ENCODE measurements around the gene CSTPP1.
"Not testable (repeated sequence)": the region's sequence is repeated elsewhere in the genome, so short reads cannot be mapped to it uniquely, and the experiment has no call there.

Gene CSTPP1

GRCh38 chr11:47050284-47050683 lies 113.7 kb downstream of the CSTPP1 start:
- DNase-seq (ENCODE audit: low read depth) = no peak

- no peak for DNase-seq (ENCODE audit: low read depth)
Measured at GRCh38 chr11:47051217-47051616, 114.7 kb downstream of the CSTPP1 start.

- DNase-seq (ENCODE audit: low read depth) = no peak
Measured at GRCh38 chr11:47052165-47052564, 115.6 kb downstream of the CSTPP1 start.

GRCh38 chr11:47052576-47052975 lies 116.0 kb downstream of the CSTPP1 start:
- DNase-seq (ENCODE audit: low read depth) = no peak

GRCh38 chr11:47055534-47055933 lies 119.0 kb downstream of the CSTPP1 start:
- no peak for DNase-seq (ENCODE audit: low read depth)

GRCh38 chr11:47056261-47056915 lies 119.8 kb downstream of the CSTPP1 start:
- DNase-seq (ENCODE audit: low read depth) = no peak

- no peak for DNase-seq (ENCODE audit: low read depth)
Measured at GRCh38 chr11:47057365-47057764, 120.8 kb downstream of the CSTPP1 start.

- no peak for DNase-seq (ENCODE audit: low read depth)
Measured at GRCh38 chr11:47060807-47061206, 124.2 kb downstream of the CSTPP1 start.

GRCh38 chr11:47061429-47062178 lies 125.0 kb downstream of the CSTPP1 start:
- DNase-seq (ENCODE audit: low read depth) = no peak

GRCh38 chr11:47062736-47063135 lies 126.2 kb downstream of the CSTPP1 start:
- DNase-seq (ENCODE audit: low read depth) = no peak

- no peak for DNase-seq (ENCODE audit: low read depth)
Measured at GRCh38 chr11:47067401-47067800, 130.8 kb downstream of the CSTPP1 start.

- DNase-seq (ENCODE audit: low read depth) = no peak
Measured at GRCh38 chr11:47070769-47071168, 134.2 kb downstream of the CSTPP1 start.

GRCh38 chr11:47071341-47071740 lies 134.8 kb downstream of the CSTPP1 start:
- no peak for DNase-seq (ENCODE audit: low read depth)

- no peak for DNase-seq (ENCODE audit: low read depth)
Measured at GRCh38 chr11:47071791-47072261, 135.3 kb downstream of the CSTPP1 start.

- no peak for DNase-seq (ENCODE audit: low read depth)
Measured at GRCh38 chr11:47078751-47079521, 142.4 kb downstream of the CSTPP1 start.

- not testable (repeated sequence) for DNase-seq (ENCODE audit: low read depth)
Measured at GRCh38 chr11:47080775-47081174, 144.2 kb downstream of the CSTPP1 start.

GRCh38 chr11:47083913-47084312 lies 147.4 kb downstream of the CSTPP1 start:
- peak; percentile 33 for DNase-seq (ENCODE audit: low read depth)

GRCh38 chr11:47087801-47088200 lies 151.2 kb downstream of the CSTPP1 start:
- DNase-seq (ENCODE audit: low read depth) = no peak

- DNase-seq (ENCODE audit: low read depth) = no peak
Measured at GRCh38 chr11:47093541-47093940, 157.0 kb downstream of the CSTPP1 start.

- DNase-seq (ENCODE audit: low read depth) = not testable (repeated sequence)
Measured at GRCh38 chr11:47096871-47097270, 160.3 kb downstream of the CSTPP1 start.

- not testable (repeated sequence) for DNase-seq (ENCODE audit: low read depth)
Measured at GRCh38 chr11:47098223-47098622, 161.7 kb downstream of the CSTPP1 start.

- no peak for DNase-seq (ENCODE audit: low read depth)
Measured at GRCh38 chr11:47099214-47099917, 162.8 kb downstream of the CSTPP1 start.
